GM18951 (cell line): ENCODE measurements around the gene SUSD1.

Source experiments
- POLR2A ChIP-seq: IDR thresholded peaks from 4 replicates; pipeline ENCODE4 v1.6.1; 2011; ENCODE audit warnings: mild to moderate bottlenecking; ENCODE audit not compliant: insufficient read length, insufficient read depth; ENCODE audit errors: extremely low read depth
- in situ Hi-C: fragments of 300-500 bp; cut with MboI; formaldehyde crosslinking; loops from one replicate; pipeline ENCODE4 v1.12.0; 2022; ENCODE audit warnings: low sequenced_read_pairs, mixed read lengths, inconsistent platforms; ENCODE audit not compliant: unreplicated experiment

Gene SUSD1

DNA sequence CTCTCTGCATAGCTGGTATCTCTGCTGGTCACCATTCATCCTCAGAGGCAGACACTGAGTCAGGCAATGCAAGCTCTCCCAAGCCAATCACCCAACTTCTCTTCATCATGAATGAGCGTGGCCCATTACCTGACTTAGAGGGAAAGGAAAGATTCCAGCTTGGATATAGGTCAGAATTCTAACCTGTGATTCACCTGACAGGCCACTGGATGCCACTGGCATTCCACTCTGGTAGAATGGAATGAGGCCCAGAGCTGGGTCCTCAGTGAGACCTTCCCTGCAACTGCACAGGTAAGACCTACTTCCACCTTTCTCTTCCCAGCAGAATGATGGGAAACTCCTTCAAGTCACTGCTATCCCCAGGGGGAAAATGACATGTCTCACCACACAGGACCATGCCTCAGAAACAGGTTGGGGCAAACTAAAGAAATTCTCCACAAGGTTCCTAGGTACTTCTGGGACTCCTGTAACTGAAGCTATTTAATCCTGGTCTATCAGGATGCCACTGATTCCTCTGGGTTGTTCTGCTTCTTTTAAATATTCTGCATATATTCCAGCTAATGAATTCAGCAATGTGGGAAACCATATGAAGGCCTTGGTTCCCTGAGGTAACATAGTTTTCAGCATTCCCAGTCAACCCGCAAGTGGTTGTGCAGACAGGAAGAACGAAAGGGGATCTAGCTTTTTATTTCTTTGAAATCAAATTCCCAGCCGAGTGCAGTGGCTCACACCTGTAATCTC is 62.0 kb downstream of the SUSD1 start:
- no peak for TF ChIP-seq POLR2A
- in situ Hi-C loops, result no loop called here

DNA sequence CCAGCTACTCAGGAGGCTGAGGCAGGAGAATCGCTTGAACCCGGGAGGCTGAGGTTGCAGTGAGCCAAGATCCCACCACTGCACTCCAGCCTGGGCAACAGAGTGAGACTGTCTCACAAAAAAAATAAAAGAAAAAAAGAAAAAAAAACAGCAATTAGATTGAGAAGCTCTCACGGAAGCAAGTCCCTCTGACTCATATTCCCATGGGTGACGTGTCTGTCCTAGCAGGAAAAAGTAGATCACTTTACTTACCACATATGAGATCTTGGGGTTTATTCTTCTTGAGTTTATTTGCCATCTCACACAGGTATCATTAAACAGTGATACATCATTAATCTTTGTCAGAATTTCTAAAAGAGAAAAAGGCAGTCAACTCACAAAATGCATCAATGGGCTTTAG is 62.6 kb downstream of the SUSD1 start:
- in situ Hi-C loops, result no loop called here
- no peak for TF ChIP-seq POLR2A

DNA sequence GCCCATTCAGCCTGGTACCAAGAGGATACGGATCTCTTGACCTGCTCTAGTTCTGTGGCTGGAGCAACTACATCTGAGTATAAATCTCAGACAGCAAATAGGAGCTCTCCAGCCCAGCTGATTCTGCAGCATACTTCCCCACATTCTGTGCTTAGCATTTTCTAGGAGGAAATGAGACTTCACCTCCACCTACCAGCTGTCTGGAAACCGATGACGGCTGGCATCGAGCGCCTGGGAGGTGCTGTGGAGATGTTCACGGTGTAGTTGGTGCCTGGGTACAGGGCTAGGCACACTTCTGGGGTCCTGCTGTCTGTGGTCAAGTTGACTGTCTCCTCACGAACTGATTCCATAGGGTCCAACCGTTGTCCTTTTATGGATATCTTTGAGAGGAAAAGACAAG is 63.6 kb downstream of the SUSD1 start:
- in situ Hi-C loops, result no loop called here
- TF ChIP-seq POLR2A, result no peak

DNA sequence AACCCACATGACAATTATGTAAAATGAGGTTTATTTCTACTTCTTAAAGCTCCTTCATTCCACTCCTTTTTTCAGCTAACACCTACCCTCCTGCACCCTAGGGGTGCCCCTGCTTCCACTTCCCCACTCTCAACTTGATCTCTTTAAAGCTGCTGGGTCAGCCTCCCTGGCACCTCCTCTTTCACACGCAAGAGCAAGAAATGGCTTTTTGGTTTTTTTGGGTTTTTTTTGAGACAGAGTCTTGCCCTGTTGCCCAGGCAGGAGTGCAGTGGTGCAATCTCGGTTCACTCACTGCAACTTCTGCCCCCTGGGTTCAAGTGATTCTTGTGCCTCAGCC is 64.4 kb downstream of the SUSD1 start:
- no peak for TF ChIP-seq POLR2A
- in situ Hi-C loops, result no loop called here

DNA sequence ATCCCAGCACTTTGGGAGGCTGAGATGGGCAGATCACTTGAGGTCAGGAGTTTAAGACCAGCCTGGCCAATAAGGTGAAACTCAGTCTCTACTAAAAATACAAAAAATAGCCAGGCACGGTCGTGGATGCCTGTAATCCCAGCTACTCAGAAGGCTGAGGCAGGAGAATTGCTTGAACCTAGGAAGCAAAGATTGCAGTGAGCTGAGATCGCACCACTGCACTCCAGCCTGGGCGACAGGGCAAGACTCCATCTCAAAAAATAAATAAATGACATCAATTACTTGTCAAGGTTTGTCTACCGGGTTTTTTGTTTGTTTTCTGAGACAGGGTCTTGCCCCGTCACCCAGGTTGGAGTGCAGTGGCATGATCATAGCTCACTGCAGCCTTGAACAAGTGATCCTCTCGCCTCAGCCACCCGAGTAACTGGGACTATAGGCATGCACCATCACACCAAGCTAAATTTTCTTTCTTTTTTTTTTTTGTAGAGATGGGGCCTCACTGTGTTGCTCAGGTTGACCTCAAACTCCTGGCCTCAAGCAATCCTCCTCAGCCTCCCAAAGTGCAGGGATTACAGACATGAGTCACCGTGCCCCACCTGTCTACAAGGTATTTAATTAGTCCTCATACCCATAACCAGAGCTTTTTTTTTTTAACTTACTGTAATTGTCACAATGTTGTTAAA is 64.9 kb downstream of the SUSD1 start:
- in situ Hi-C loops, result no loop called here
- TF ChIP-seq POLR2A, result no peak

DNA sequence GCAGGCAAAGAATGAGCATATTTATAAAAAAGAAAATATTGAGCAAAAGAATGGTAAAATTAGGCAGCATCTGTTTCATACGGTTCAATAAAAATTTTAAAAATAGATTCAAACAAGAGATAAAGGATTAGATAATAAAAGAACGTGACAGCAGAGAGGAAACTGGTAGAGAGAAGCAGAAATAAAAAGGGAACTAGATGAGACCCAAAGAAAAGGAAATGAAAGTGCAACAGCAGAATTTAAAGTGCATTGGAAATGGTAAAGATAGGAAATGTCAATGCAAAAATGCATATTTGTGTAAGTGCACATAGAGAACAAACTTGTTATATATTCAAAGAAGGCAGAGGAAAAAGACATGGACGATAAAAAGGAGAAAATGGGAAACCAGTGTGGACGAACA is 70.2 kb downstream of the SUSD1 start:
- in situ Hi-C loops, result no loop called here
- no peak for TF ChIP-seq POLR2A

DNA sequence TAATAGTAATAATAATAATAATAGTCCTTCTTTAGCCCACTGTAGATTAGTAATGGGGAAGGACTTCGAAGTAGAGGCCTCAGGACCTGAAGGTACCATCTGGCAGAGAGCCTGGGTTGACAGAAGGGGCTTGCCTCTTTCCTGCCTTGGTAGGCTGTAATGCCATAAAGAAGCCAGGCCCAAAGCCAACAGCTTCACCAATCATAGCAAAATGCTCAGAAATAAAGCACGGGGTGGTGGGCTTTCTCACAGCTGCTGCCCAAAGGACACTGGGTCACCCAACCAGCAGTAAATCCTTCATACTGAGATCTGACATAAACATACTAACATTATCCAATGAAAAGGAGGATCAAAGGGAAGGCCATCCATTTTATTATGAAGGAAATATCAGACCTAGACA is 70.7 kb downstream of the SUSD1 start:
- no peak for TF ChIP-seq POLR2A
- in situ Hi-C loops, result no loop called here

DNA sequence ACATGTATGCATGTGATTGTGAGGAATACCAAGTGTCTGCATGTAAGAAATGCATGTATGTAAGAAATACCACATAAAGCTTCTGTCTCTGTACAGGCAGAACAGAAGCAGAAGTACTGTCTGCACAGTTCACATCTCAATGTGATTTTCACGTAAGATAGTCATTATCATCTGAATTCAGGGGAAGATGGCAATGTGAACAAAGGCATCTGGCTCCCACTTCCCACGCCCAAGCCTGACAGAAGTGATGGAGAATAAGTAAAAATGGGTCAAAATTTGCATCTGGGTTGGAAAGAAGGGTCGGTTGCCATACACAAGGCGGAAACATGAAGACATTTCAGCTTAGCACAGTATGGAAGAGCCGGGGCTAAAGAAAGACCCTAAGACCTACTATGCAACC is 71.7 kb downstream of the SUSD1 start:
- in situ Hi-C loops, result no loop called here

DNA sequence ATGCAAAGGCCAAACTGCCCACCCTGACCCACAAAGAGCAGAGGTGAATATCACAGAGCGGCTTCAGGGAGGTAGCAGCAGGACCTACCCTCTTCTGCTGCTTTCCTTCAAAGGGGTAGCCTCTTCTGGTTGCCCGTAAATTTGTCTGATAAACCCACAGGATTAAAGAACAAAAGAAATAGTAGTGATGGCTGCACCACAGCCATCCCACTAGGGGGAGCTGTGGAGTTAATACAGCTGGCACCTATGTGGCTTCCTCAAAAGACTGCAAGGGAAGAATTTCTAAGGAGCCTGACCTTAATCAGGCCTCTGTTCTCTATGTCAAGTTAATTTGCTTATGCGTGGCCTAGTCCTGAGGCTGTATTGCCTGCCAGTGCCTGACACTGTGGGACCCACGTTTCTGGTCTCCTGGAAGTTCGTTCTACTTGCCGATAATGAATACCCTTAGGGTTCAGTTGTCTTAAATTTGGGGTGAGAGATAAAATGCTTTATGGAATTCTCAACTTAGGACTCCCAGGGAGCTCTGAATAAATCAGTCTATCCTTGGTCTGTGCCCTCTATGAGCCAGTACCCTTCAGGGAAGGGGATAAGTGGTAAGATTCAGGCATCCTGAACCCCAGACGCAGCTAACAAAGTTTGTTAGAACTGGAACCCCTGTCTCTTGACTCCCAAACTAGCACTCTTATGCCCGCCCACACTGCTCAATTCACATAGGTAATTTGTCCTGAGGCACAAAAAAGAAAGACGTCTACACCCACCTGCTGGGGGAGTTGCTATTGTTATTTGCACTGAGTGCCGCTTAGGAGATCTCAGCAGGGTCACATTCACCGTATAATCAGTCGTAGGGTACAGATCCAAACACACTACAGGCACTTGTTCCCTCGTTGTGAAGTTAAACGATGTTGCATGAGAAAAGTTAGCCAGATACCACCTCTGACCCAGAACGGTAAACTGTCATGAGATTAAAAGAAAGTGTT is 77.1 kb downstream of the SUSD1 start:
- no peak for TF ChIP-seq POLR2A
- in situ Hi-C loops, result loop anchor here (25.0 kb wide), 1 partner anchor 689 kb away; no protein-coding TSS in a partner anchor

More for the DNA sequence above, 71.7 kb downstream of the SUSD1 start:
- no peak for TF ChIP-seq POLR2A

DNA sequence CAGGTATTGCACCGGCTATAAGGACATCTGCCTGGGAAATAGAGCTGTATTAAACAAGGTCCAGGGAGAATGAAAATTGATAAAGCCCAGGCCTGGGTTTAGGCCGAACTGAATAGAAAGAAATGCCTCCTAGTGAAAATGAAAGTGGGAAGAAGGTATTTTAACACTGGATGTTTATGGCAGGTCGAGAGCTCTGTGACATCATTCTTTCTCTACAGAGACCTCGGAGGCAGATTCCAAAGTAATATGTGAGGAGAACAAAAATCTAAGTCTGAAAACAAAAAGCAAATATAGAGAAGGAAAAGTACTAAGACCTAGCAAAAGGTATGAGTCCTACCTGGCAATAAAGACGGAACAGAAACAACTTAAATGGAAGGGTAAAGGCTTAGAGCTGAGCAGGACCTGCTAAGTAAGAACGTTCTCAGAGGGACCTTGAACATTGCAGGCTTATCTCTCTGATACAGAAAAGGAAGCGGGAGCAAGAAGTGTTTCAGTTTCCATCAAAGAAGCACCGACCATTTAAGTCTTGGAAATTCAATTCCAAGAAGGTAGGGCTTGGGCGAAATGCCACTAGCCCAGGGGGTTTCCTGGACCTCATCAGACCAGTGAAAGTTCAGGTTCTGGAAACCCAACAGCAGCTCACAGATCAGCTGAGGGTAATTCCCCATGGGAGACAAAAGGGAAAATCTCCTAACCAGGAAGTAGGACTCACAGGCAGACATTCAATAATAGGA is 80.0 kb downstream of the SUSD1 start:
- no peak for TF ChIP-seq POLR2A
- in situ Hi-C loops, result loop anchor here (5.0 to 25.0 kb wide), 2 partner anchors 267 to 692 kb away; no protein-coding TSS in a partner anchor

DNA sequence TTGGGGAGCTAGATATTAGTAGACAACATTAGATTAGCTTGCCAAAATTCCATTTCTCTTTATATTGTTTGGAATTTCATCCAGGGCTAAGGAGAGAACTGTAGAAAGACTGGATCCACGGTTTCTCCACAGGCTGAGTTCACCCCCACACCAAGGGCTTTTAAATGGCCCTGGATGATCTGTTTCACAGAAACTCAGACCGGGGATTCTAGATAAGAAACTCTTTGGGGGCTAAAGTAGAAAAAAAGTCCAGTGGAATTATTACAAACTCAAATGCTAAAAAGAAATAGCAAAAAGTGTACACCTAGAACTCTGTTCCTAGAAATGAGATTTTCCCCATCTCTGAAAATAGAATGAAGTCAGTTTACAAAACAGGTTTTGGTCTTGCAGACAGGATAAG is 80.9 kb downstream of the SUSD1 start:
- in situ Hi-C loops, result loop anchor here (5.0 to 25.0 kb wide), 2 partner anchors 268 to 693 kb away; no protein-coding TSS in a partner anchor
- TF ChIP-seq POLR2A, result no peak

DNA sequence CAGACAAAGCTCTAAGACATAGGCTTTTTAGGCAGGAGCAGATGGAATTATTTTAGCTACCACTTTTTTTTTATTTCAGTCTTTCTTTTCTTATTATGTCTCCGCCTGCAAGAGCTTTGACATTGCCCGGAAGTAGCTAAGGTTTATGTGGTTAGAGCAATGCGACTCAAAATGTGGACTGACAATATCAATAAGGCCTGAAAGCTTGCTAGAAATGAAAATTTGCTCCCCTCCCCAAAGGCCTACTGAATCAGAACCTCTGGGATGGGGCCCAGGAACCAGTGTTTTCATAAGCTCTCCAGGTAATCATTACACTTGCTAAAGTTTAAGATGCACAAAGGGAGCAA is 81.3 kb downstream of the SUSD1 start:
- in situ Hi-C loops, result loop anchor here (5.0 to 25.0 kb wide), 2 partner anchors 268 to 693 kb away; no protein-coding TSS in a partner anchor
- TF ChIP-seq POLR2A, result no peak
